Activated CD8-positive, alpha-beta memory T cell treated with anti-CD3 and anti-CD28 coated beads for 24 hours (primary cell): ENCODE measurements around the gene EVC.

Source experiments
- DNase-seq: peaks from one replicate; pipeline ENCODE4 v3.0.0-alpha.2; 2020

EVC gene

GRCh38 chr4:5735463-5735862 lies 24.5 kb downstream of the EVC start:
- DNase-seq = no peak

- no peak for DNase-seq
These were observed 27.1 kb downstream of the EVC start for GRCh38 chr4:5738061-5738460.

- no peak for DNase-seq
These were observed 31.4 kb downstream of the EVC start for GRCh38 chr4:5742388-5742787.

DNA sequence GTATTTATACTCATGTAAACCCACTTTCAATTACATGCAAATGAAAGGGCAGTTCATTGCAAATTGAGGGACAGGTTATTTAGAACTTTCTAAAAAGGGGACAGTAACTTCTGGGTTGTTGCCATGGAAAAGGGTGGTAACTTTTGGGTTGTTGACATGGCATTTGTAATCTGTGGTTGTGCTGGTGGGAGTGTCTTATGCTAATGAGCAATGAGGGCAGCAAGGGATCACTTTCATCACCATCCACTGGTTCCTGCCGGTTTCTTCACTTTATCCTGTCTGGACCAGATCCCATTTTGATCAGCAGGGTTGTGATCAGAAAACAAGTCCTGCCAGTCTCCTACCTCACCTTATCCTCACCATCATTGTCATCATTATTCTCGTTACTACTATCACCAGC lies 32.0 kb downstream of the EVC start:
- no peak for DNase-seq

DNA sequence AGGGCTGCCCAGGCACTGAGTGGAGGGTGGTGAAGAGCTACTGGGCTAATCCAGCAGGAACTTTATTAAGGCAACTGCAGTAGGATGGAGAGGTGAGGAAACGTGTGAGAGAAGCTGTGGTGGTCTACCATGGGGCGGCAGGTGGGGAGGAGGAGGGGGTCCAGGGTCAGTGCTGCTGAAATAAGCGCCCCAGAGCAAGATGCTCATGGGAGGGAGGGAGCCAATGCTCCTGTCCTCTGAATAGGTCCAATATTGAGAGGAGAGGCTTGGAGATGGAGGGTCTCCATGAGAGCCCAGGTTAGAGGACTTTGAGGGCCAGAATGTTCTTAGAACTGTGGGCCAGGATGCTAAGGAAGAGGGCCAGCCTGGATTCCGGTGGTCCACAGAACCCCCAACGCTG lies 35.2 kb downstream of the EVC start:
- DNase-seq = peak; percentile 9

- DNase-seq = peak; percentile 17
These were observed 36.1 kb downstream of the EVC start for GRCh38 chr4:5746829-5747737.

DNA sequence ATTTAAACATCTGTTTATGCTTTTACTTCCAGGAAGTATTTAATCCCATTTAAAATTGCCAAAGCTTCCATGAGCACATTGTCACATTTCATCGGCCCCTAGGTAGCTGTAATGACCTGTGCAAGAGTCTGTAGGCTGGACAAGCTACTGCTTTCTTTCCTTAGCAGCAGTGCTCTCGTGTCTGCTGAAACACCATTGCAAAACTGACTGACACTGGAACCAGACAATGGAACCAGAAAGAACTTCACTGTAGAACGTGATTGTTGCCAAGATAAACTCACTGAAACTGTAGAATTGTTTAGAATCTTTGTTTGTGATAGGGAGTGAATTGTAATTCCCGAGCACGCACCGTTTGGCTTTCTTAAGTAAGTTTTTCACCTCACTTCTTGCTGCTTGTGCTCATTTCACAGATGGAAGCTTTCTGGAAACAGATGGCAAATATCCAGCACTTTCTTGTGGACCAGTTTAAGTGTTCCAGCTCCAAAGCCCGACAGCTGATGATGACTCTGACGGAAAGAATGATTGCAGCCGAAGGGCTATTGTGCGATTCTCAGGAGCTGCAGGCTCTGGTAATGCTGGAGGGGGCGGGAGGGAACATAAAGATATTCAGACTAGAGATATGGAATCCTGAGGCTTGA lies 36.9 kb downstream of the EVC start:
- peak; percentile 24 for DNase-seq

GRCh38 chr4:5749568-5749967 lies 38.6 kb downstream of the EVC start:
- DNase-seq = no peak

DNA sequence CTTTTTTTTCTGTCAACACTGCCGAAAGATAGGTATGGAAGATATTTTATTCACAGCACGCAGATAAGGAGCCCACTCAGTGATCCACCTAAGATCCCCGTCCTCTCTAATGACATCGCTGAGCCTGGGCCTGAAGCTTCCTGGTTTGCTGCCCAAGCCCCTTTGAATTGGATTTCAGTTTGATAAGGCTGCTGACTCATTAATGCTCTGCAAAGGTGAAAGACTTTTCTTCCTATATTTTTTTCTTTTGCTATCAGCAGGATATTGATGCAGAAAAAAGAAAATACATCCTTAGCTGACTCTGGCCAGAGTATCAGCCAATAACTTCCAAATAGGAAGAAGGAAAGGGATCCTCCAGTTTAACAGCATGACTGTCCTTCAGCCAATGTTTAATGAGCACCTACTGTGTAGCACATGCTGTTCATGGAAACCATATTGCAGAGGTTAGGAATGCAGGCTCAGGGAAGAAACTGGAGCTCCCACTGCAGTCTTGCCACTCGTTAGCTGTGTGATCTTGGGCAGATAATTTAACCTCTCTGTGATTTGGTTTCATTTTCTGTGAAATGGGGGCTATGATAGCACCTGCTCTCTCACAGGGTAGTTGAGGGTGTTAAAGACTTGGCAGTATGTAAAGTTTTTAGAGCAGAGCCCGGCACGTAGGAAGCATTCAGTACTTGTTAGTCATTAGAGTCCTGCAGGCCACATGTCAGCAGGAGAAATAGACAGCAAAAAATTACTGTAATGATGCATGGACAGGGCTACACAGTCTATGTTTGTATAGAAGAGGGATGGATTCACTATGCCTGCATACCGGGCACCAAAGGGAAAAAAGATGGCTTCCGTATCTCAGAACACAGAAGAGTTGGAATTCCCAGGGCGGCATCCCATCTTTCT lies 39.3 kb downstream of the EVC start:
- no peak for DNase-seq

DNA sequence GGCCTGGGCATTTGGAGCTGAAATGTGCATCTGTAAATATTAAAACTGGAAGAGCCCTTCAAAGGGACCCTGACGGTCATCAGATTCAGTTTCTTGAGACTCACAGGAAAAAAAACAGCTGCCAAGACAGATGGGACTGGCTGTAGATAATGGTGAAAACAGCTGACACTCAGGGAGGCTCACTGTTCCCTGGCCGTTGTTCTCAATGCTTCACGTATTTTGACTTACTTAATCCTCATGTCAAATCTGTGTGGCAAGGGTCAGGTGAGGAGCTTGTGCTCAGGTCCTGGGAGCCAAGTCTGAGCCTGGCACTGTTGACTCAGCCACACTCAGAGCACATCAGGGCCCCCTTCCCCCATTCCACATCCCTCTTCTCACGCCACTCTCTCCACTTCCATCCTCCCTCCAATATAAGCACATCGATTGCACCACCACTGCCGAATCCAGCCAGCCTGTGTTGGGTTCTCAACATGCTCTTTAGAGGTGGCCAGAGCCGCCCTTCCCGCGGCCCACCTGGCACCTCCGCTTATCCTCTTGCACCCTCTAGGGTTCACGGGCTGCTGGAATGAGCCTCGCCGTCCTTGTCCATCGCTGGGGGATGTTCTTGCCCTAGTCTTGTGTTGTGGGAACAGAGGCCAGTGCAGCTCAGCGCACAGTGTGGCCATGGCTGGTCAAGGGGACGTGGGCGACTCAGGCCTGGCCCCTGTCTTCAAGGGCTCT lies 40.1 kb downstream of the EVC start:
- no peak for DNase-seq

DNA sequence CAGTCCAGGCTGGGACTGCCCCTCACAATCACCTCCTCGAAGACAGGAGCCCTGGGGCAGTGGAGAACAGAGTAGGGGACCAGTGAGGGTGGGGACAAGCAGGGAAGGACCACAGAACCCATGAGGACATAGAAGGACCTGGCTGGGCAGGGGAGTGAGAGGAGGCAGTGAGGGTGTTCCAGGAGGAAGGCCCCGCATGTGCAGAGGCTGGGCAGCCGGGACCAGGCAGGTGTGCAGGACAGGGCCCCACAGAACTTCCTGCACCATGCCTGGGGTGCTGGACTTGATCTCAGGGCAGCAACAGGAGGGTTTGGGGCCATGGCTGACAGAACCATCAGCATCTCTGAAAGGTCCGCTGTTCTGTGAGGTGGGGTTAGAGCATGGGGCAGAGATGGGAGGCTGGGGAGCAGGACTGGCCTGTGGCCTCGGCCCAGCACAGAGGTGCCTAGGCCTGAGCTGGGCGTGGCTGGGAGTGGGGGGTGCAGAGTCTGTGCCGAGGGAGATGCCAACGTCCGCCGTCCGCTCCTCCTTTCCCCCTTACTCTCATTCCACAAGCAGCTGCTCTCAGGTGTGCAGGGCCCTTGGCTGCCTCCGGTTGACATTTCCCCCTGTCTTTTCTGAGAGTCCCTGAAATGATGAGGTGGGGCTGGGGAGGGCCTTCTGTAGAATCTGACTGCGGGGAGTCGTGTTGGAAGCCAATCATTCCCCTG lies 40.8 kb downstream of the EVC start:
- no peak for DNase-seq

GRCh38 chr4:5752376-5753184 lies 41.6 kb downstream of the EVC start:
- no peak for DNase-seq

DNA sequence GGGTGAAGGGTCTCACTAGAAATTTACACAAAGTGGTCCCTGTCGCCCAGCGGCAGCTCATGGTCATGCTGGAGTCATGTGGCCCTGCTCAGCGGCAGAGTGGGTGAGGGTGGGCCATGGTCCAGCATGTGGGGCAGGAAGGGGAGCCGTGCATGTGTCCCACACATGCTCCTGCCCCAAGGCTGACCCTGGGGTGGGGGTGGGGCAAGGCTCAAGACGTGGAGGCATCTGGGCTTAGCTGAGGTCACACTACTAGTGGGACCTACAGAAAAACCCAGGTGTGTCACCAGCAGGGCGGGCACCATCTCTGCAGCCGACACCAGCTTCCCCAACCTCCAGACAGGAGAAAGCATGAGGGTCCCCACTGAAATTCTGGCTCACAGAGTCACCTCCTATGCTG lies 42.4 kb downstream of the EVC start:
- no peak for DNase-seq

DNA sequence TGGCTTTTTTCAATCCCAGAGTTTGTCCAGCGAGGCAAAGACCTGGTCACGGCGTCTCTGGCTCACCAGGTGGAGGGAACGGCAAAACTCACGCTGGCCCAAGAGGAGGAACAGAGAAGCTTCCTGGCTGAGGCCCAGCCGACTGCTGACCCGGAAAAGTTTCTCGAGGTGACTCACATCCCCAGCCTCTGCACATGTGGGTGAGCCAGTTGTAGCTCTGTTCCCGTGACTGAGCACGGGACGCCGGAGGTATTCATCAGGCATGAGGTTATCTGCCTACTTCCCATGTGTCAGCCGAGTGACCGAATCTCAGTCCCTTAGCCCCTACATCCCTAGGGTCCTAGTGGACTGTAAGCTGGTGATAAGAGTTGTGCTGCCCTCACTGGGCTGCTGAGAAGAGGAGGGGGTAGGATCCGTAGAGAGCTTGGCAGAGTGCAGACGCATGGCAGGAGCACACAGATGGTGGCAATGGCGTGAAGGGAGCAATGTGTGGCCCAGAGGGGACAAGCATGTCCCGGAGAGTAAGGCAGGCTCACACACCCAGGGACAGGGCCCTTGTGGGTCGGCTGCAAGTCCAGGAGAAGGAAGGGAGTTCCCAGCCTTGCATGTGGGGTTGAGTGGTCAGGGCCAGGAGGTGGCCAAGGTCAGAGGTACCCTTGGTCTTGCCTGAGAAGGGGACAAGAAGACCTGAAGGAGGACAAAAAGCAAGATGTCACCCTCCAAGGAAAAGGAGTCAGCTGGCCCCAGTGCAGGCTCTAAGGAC lies 42.9 kb downstream of the EVC start:
- peak; percentile 24 for DNase-seq

- DNase-seq = no peak
These were observed 43.5 kb downstream of the EVC start for GRCh38 chr4:5754529-5754881.

GRCh38 chr4:5755161-5755560 lies 44.2 kb downstream of the EVC start:
- DNase-seq = no peak

DNA sequence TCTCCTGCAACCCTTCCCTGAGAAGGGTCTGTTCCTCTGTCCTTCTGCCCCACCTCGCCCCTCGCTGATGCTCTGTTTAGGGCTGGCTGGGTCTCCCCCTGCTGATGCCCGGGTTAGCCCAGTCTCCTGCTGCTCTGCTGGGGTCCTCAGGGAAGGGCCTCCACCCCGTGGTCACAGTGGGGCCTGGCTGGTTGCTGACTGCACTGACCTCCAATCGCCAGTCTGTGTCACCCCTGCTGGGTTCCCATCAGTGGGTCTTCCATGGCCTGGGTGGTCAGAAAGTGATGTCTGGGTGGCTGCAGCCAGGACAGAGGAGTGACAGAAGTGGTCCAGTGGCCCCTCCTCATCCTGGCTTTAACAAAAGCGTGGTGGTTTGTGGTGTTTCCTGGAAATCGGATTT lies 44.7 kb downstream of the EVC start:
- no peak for DNase-seq

DNA sequence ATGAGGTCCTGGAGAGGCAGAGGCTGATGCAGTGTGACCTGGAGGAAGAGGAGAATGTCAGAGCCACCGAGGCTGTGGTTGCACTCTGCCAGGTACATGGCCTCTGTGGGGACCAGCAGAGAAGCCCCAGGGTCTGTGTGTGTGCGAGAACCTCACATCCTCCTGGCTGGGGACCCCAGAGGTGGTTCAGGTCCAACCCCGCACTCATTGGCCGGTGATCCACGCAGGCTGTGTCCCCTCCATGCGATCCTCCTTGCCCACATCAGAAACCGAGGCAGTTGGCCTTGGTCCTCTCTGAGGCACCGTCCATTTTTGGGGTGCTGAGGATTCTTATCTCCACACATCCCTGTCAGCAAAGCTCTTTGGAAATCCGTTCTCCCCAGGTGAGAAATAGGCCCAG lies 45.3 kb downstream of the EVC start:
- no peak for DNase-seq

- DNase-seq = no peak
These were observed 46.1 kb downstream of the EVC start for GRCh38 chr4:5757091-5757490.

DNA sequence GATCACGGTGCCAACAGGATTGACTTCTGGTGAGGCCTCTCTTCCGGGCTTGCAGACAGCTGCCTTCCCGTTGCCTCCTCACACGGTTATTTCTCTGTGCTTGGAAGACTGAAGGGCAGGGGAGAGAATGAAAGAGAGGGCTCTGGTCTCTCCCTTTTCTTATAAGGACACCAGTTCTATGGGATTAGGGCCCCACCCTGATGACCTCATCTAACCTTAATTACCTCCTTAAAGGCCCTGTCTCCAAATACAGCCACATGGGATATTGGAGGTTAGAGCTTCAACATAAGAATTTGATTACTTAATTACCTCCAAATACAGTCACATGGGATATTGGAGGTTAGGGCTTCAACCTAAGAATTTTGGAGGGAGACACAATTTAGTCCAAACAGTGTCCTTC lies 46.5 kb downstream of the EVC start:
- no peak for DNase-seq

DNA sequence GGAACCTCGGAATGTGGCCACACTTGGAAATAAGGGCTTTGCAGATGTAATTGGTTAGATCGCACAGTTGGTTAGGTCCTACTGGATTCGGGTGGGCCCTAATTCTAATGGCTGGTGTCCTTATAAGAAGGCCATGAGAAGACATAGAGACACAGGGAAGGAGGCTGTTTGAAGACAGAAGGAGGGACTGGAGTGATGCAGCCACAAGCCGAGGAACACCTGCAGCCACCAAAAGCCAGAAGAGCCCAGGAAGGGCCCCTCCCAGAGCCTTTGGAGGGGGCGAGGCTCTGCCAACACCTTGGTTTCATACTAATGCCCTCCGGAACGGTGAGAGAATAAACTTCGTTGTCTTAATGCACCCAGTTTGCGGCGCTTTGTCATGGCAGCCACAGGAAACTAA lies 47.0 kb downstream of the EVC start:
- DNase-seq = no peak
